ENCODE measurements around the gene PAPPA2.
"Not testable (repeated sequence)": the region's sequence is repeated elsewhere in the genome, so short reads cannot be mapped to it uniquely, and the experiment has no call there.

PAPPA2 gene

GRCh38 chr1:176448340-176448739 lies 14.6 kb upstream of the PAPPA2 start:
- no peak for TF ChIP-seq CTCF (IDR thresholded peaks at IDR 0.05; ENCODE audit: low read depth, low read length)
- no peak overlapping the region for H3K4me3 ChIP-seq (ENCODE audit: low read depth, low read length)

- TF ChIP-seq CTCF (IDR thresholded peaks at IDR 0.05; ENCODE audit: low read depth, low read length): no peak
- H3K4me3 ChIP-seq (ENCODE audit: low read depth, low read length): no peak overlapping the region
These were observed 12.4 kb upstream of the PAPPA2 start for GRCh38 chr1:176450526-176450925.

- not testable (repeated sequence) for H3K4me3 ChIP-seq (ENCODE audit: low read depth, low read length)
These were observed 11.2 kb upstream of the PAPPA2 start for GRCh38 chr1:176451741-176452140.

GRCh38 chr1:176456795-176457194 lies 6.2 kb upstream of the PAPPA2 start:
- no peak for TF ChIP-seq CTCF (IDR thresholded peaks at IDR 0.05; ENCODE audit: low read depth, low read length)

GRCh38 chr1:176460544-176461336 lies 2.2 kb upstream of the PAPPA2 start:
- no peak for TF ChIP-seq CTCF (IDR thresholded peaks at IDR 0.05; ENCODE audit: low read depth, low read length)
- H3K4me3 ChIP-seq (ENCODE audit: low read depth, low read length): no peak overlapping the region

More at GRCh38 chr1:176456795-176457194, 6.2 kb upstream of the PAPPA2 start:
- no peak overlapping the region for H3K4me3 ChIP-seq (ENCODE audit: low read depth, low read length)

GRCh38 chr1:176461576-176461975 lies 1.4 kb upstream of the PAPPA2 start:
- H3K4me3 ChIP-seq (ENCODE audit: low read depth, low read length): no peak overlapping the region
- TF ChIP-seq CTCF (IDR thresholded peaks at IDR 0.05; ENCODE audit: low read depth, low read length): no peak

GRCh38 chr1:176466514-176466913 lies 3.5 kb downstream of the PAPPA2 start:
- TF ChIP-seq CTCF (IDR thresholded peaks at IDR 0.05; ENCODE audit: low read depth, low read length): no peak
- H3K4me3 ChIP-seq (ENCODE audit: low read depth, low read length): no peak overlapping the region
